GM18505 (cell line): Measurements from ENCODE around the gene ALS2.
"Not testable (repeated sequence)": the region's sequence is repeated elsewhere in the genome, so short reads cannot be mapped to it uniquely, and the experiment has no call there.

Experiments used
- ATAC-seq: cut with Tn5 transposase; IDR thresholded peaks from one replicate; pipeline ENCODE4 v1.9.1; 2021; ENCODE audit not compliant: unreplicated experiment
- POLR2A ChIP-seq: IDR thresholded peaks from 4 replicates; pipeline ENCODE4 v1.6.1; 2011; ENCODE audit warnings: borderline replicate concordance; ENCODE audit not compliant: insufficient read depth, insufficient read length; ENCODE audit errors: extremely low read depth

Gene ALS2

DNA sequence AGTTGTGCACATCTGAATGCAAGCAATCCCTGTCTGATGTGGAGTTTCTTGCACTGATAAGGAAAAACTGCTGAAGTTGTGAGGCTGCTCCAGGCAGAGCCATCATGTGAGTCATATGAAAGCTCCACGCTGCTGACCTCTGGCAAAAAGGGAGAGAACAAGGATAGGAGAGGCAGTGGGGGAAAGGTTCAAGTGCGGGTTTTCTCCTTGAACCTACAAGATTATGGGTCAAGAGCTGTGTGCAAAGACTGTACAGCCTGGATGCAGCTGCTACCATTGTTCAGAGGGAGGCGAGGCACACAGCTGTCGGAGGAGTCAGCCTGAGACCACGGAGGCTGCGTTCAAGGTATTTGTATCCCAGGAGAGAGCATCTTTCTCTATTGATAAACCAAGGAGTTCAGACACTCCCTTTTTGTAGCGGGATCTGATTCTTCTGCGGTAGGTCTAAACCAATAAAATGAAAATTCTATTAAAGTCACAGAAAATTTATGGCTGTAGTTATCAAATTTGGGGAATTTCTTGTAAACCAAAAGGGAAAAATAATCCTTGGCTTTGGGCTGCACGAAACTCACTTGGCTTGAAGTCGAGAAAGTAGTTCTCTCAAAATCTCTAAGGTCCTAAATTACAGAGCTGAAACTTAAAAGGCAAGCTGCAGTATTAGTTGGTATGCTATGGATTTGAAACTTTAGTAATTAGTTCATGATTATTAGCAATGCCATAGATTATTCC lies 25.9 kb upstream of the ALS2 start, which contains the start of gene CDK15:
CDK15 (plus strand) TSS at position 96 of the 729 bp plus-strand sequence; CDS start at position 224, 128 bp downstream.
- TF ChIP-seq POLR2A: no peak
- ATAC-seq: no peak

DNA sequence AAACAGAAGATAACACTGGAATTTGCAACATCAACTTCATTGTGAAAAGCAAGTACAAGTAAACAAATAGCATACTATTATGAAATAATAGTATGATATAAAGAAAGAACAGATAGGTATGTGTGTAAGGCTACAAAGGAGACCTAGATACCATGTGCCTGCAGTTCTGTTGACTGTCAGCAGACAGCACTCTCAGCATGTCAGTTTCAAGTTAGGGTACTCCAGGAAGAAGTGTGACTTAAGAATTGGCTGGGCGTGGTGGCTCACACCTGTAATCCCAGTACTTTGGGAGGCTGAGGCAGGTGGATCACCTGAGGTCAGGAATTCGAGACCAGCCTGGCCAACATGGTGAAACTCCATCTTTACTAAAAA lies 18.2 kb upstream of the ALS2 start:
- not testable (repeated sequence) for ATAC-seq

DNA sequence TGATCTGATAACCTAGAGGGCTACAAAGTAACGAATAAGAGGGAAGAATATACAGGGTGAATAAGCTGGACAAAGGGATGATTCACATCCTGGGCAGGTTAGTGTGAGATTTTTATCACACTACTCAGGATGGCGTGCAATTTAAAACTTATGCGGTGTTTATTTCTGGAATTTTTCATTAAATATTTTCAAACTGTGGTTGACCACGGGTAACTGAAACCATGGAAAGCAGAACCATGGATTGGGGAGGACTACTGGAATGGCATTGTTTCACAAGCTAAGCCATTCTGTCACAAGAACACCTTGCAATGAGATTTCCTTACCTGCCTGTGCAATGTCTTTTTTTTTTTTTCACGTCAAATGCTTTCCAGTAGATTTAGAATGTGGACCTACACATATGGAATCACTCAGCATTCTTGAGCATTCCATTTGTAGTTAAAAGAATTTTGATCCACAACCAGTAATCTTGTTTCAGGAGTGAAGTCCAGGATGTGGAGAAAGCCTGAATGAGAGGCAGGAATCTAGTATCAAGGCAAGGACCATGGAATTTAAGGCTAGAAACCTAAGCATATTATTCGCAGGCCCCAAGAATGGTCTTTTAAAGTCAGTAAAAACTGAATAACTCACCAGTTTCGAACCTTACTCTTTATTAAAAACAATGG lies 17.6 kb upstream of the ALS2 start:
- no peak for ATAC-seq
- TF ChIP-seq POLR2A: no peak

- TF ChIP-seq POLR2A: no peak
- no peak for ATAC-seq
Observed at GRCh38 chr2:201797175-201797840, 16.6 kb upstream of the ALS2 start.

DNA sequence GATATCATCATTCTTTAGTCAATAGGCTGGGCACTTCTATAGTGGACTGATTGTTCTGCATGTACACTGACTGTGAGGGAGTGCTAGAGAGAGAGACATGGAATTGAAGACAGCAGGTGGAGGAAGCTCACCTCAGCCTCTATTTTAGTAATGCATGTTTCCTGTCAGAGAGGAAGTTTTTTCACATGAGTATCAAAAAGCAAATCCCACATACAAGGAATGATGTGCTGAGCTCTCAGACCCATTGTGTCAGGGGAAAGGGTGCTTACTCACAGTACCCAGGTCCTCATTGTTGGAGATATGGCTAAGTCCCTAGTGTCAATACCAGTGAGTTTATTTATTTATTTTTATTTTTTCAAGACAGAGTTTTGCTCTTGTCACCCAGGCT lies 15.7 kb upstream of the ALS2 start:
- no peak for TF ChIP-seq POLR2A
- ATAC-seq: no peak

DNA sequence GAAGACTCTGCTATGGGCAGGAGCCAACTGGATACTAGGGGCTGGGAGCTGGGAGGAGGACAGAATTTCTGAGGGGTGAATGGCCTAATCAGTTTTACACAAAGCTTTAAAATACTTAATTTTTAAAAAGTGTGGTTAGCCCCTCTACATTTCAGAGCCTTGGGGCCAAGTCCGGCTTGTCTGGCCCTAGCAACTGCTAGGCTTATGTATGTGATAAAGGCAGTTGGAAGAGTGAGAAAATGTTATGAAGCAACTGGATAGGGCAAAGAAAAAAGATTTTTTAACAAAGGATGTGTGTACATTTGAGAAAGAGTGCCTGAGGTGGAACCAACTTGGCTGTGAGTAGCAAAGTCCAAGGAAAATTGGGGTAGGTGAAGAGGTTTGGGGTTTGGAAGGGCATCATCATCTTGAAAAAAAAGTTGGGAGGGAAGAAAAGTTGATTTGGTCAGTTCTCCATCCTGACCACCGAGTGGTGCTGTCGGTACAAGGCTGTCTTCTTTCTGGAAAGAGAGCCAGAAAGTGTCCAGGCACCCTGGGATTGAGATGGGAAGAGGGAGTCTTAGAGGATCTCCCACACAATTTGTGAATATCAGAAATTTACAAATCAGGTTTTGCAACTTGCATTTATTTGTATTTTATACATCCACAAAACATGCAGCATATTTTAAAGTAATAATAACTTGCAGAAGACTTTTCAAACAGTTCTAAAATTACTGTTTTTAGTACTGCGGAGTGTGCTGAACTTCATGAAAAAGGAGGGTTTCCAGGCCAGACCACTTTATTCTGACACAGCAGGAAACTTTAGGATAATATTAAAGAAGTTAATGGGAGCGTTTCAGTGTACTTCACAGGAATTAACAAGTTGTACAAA lies 15.1 kb upstream of the ALS2 start:
- no peak for ATAC-seq
- TF ChIP-seq POLR2A: no peak

GRCh38 chr2:201794294-201794693 lies 13.6 kb upstream of the ALS2 start:
- no peak for TF ChIP-seq POLR2A
- no peak for ATAC-seq

GRCh38 chr2:201793631-201794030 lies 12.9 kb upstream of the ALS2 start:
- TF ChIP-seq POLR2A: no peak
- no peak for ATAC-seq

DNA sequence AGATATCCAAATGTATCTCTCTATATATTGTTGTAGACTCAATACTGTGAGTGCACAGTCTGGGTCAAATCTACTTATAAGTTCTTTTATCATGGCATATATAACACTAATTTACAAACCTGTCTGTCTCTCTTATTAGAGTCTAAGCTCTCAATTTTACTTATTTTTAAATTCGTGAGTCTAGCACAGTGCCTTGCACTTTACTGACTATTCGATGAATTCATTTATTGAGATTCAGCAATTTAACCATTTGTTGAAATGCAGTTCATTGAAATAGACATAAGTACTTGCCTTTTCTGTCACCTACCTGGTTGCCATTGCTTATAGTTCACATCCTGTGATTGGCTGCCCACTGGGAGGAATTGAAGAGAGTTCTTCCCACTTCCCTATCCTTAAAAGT lies 10.3 kb upstream of the ALS2 start:
- no peak for TF ChIP-seq POLR2A
- no peak for ATAC-seq

DNA sequence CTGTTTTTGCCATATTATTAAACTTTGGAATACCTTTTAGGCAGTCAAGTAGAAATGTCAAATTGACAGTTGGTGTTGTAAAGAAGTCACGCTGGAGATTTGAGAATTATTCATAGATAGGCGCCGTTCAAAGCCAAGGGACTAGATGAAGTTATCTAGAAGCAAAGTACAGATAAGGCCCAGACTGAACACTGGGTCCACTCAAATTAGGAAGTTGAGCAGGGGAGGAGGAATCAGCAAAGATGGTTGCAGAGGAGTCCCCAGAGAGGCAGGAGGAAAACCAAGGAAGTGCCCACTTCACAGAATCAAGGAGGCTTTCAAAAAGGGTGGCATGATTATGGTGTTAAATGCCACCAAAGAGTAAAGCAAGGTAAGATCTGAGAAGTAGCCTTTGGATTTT lies 9.6 kb upstream of the ALS2 start:
- no peak for TF ChIP-seq POLR2A
- ATAC-seq: no peak

DNA sequence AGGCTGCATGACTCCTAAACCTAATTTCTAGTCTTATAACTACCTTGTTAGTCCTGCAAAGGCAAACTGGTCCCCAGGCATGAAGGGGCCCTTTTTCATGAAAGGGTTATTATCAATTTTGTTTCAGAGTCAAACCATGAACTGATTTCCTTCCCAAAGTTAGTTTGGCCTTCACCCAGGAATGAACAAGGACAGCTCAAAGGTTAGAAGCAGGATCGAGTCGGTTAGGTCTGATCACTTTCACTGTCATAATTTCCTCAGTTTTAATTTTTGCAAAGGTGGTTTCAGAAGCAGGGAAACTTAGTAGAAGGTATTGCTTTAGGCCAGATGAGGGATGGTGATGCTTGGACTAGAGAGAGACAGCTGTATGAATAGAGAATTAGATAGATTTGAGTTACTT lies 8.7 kb upstream of the ALS2 start:
- ATAC-seq: no peak
- no peak for TF ChIP-seq POLR2A

- ATAC-seq: no peak
- no peak for TF ChIP-seq POLR2A
Observed at GRCh38 chr2:201788371-201788770, 7.6 kb upstream of the ALS2 start.

DNA sequence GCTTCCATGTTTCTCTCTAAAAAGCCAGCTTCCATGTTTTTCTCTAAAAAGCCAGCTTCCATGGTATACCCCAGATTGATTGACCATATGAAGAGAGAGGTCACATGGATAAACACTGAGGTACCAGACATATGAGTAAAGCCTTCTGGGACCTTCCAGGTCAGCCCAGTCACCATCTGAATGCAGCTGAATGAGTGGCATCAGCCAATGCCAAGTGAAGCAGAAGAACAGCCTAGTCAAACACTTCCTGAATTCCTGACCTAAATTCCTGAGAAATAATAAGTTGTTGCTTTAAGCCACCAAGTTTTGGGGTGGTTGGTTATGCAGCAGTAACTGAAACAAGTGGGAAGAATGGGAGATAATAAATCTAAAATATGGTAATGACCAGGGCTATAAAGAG lies 5.7 kb upstream of the ALS2 start:
- no peak for TF ChIP-seq POLR2A
- no peak for ATAC-seq
